ENCODE data around the gene ZNF33B.
"Not testable (repeated sequence)": the region's sequence is repeated elsewhere in the genome, so short reads cannot be mapped to it uniquely, and the experiment has no call there.

The ZNF33B gene

GRCh38 chr10:42609872-42610271 lies 28.5 kb downstream of the ZNF33B start:
- DNase-seq: no peak

GRCh38 chr10:42598249-42598873 lies 40.0 kb downstream of the ZNF33B start:
- no peak for DNase-seq

GRCh38 chr10:42596196-42596595 lies 42.2 kb downstream of the ZNF33B start:
- DNase-seq: no peak

- peak; percentile 16 for DNase-seq
These were observed 44.1 kb downstream of the ZNF33B start for GRCh38 chr10:42594246-42594650.

- DNase-seq: no peak
These were observed 45.1 kb downstream of the ZNF33B start for GRCh38 chr10:42593284-42593683.

- DNase-seq: no peak
These were observed 54.5 kb downstream of the ZNF33B start for GRCh38 chr10:42583828-42584227.

- DNase-seq: no peak
These were observed 60.4 kb downstream of the ZNF33B start for GRCh38 chr10:42578019-42578418.

- no peak for DNase-seq
These were observed 62.0 kb downstream of the ZNF33B start for GRCh38 chr10:42576338-42576737.

GRCh38 chr10:42574336-42574735 lies 64.0 kb downstream of the ZNF33B start:
- no peak for DNase-seq

- DNase-seq: no peak
These were observed 81.4 kb downstream of the ZNF33B start for GRCh38 chr10:42556931-42557330.

- not testable (repeated sequence) for DNase-seq
These were observed 84.8 kb downstream of the ZNF33B start for GRCh38 chr10:42553576-42553975.

GRCh38 chr10:42553064-42553407 lies 85.3 kb downstream of the ZNF33B start:
- DNase-seq: no peak

- DNase-seq: peak; percentile 98
These were observed 85.9 kb downstream of the ZNF33B start for GRCh38 chr10:42552188-42553063.

GRCh38 chr10:42551582-42552187 lies 86.7 kb downstream of the ZNF33B start:
- DNase-seq: no peak

GRCh38 chr10:42549851-42550250 lies 88.5 kb downstream of the ZNF33B start:
- no peak for DNase-seq

GRCh38 chr10:42548254-42548653 lies 90.1 kb downstream of the ZNF33B start:
- no peak for DNase-seq

GRCh38 chr10:42544945-42545344 lies 93.4 kb downstream of the ZNF33B start:
- DNase-seq: no peak

- no peak for DNase-seq
These were observed 94.5 kb downstream of the ZNF33B start for GRCh38 chr10:42543840-42544372.

Measured in suppressor macrophage treated with lipopolysaccharide for 4 hours (primary cell).